Measurements from ENCODE around the gene PPA2.

PPA2 gene

DNA sequence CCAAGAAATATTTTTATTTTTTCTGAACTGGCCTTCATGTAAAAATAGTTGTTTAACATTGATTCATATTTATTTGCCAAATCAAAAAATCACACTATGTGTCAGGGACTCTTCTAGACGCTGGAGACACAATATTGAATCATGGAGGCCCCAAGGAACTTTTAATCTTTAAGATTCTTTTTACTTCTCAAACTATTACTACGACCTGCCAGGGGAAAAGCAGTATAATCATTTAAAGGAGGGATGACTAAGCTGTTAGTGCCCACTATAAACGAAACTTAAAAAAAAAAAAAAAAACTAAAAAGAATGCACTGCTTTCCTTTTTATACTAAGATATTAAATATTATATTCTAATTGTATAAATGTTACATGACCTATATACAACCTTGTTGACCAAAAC is 84.7 kb downstream of the PPA2 start:
- no peak for DNase-seq (ENCODE audit: low spot score)

DNA sequence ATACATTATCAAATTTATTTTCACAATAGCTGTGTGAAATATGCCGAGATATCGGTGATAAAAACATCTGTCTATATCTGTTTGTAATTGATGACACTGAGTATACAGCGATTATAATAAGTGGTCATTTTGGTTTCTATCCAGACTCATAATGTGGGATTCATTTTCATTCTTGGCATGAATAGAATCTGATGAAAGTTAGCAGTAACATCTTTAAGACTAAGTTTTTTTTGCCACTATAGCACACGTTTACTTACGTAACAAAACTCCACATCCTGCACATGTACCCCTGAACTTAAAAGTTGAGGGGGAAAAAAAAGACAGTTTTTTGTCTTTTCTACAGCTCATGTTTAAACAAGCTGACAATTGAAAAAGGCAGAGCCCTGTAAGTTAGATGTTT is 86.4 kb downstream of the PPA2 start:
- DNase-seq (ENCODE audit: low spot score), result no peak

GRCh38 chr4:105386012-105386411 is 87.8 kb downstream of the PPA2 start:
- no peak for DNase-seq (ENCODE audit: low spot score)

DNA sequence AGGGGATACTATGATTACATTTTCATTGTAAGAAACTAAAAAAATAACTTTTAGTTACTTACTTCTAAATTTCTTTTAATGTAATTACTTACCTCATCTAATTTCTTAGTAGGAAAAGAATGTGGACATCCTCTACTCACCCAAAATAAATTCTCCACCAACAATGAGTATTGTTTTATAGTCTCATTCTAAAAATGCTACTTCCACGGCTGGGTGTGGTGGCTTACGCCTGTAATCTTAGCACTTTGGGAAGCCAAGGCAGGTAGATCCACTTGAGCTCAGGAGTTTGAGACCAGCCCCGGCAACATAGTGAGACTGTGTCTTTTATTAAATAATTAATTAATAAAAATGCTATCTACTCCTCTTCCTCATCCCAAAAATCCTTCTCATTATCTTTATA is 99.8 kb downstream of the PPA2 start:
- DNase-seq (ENCODE audit: low spot score), result no peak

DNA sequence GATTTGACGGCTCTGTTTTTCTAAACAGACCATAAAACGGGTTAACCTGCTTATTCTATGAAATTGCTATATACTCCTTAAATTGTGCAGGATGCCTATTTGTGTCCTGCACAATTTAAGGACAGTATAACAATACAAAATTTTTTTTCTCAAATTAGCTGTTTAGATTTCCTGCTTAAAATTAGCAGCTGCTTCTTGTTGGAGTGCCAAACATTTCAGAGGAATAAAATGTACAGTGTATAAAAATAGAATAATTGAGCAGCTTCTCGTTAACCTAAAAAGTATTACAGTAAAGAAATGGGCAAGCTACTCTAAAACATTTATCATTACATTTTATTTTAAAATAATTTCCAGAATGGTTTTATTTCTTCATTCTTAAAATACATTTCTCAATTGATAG is 100.5 kb downstream of the PPA2 start:
- DNase-seq (ENCODE audit: low spot score), result no peak

- DNase-seq (ENCODE audit: low spot score), result no peak
Measured at GRCh38 chr4:105369988-105370387, 103.9 kb downstream of the PPA2 start.

GRCh38 chr4:105361053-105361452 is 112.8 kb downstream of the PPA2 start:
- no peak for DNase-seq (ENCODE audit: low spot score)

DNA sequence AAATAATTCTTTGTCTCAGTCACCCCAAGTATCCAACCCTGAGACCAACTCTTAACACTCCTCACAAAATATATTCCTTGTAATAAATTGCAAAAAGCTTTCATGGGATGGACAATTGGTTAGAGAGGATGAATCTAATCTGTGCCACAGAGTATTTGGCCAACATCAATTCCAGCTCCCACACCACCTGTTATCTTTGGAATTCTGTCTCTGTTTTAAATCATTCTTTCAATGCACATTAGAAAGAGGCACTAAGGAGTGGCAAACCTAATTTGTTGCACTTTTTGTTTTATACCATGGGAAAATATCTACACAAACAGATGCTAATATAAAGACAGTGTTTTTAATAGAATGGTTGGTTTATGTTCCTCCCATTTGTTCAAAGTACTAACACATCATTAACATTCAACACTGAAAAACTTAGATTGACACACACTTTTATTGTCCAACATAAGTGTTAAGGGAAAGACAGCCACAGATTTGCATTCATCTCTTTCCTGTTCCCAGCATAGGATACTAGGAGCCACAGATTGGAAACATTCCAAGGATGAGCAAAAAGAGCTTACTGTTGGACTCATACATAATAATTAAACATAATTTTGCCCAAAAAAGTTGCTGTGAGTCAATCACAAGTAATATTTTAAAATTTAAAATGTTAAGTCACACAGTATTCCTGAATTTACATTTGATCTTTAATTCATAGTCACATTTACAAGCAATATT is 116.4 kb downstream of the PPA2 start:
- no peak for DNase-seq (ENCODE audit: low spot score)

DNA sequence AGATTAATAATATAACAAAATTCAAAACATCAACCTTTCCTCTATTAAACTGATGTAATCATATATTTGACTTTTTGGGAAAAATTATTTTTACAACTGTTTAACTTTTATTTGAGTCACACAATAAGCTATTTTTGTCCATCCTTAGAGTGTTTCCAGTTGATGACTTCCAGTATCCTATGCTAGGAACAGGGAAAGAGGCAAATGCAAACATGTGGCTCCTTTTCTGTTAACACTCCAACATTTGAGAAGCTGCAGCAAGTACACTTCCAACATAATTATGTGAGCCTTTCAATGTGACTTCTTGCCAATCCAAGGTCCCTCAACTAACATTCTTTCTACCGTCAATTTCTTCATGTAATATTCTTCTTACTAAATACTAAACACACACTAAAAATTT is 117.7 kb downstream of the PPA2 start:
- no peak for DNase-seq (ENCODE audit: low spot score)

DNA sequence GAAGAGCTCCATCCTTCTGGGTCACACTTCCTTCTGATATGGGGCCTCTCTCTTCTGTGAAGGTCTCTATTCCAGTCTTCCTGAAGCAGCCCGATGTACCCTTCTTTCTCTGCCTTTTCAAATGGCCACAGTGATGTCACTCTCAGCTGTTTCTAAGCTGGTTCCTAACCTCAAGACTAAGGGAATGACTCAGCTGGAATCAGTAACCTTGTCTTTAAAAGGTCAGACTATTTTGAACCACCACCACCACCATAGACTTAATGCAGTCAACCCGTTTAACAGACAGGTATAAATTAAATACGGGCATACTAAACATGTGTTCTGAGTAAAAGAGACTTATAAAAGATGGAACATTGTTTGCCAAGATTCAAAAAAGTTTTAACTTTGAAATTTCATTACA is 121.0 kb downstream of the PPA2 start:
- no peak for DNase-seq (ENCODE audit: low spot score)

- DNase-seq (ENCODE audit: low spot score), result no peak
Measured at GRCh38 chr4:105351861-105352260, 122.0 kb downstream of the PPA2 start.

GRCh38 chr4:105350859-105351490 is 122.9 kb downstream of the PPA2 start:
- no peak for DNase-seq (ENCODE audit: low spot score)

GRCh38 chr4:105348719-105349118 is 125.1 kb downstream of the PPA2 start:
- DNase-seq (ENCODE audit: low spot score), result no peak

DNA sequence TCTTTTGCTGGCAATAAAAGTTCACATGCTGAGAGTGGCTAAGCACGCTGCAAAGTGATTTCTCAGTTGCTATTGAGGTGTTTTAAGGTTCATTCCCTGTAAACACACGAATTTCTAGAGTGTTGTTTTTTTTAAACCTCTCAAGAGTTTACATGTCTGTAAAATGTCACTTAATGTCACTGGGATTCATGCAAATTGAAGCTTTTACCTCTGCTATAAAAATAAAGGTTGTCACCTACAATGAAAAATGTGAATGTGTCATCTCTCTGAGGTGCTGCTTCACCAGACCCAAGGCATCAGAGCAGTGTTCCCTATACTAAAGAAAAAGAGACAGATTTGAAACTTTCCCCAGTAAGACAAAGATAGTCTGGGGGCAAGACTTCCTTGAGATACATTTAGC is 127.0 kb downstream of the PPA2 start:
- no peak for DNase-seq (ENCODE audit: low spot score)

DNA sequence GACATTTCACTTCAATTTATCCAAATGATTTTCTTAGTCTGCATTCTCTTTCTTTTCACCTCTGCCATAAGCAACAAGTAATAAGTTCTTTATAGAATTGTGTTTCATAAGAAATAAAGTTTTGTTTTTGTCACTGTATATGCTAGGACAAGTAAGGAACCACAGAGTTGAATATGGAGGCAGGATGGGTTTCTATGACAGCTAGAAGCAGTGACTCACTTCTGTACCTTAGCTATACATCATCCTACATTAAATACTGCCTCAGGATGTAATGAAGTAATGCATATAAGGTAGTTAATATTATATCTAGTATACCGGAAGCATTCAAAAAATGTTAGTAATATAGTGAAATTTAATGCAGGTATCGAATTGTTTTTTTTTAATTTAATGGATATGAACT is 128.0 kb downstream of the PPA2 start:
- DNase-seq (ENCODE audit: low spot score), result no peak

DNA sequence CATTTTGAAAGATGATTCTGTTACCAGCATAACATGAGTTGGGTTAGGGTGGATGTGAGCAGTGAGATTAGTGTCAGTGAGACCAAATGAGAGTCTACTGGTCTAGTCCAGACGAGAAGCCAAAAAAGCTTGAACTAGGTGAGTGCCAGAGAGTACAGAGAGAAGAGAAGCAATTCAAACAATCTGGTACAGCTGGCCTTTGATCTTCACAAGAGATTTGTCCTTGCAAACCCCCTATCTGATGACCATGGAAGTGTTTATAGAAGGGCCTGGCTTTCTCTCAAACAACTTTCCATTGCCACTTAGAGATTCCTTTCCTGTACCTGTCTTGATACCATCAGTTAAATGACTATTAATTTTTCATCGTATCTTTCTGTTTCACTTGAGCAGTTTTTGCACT is 128.5 kb downstream of the PPA2 start:
- DNase-seq (ENCODE audit: low spot score), result no peak

GRCh38 chr4:105344141-105344540 is 129.7 kb downstream of the PPA2 start:
- DNase-seq (ENCODE audit: low spot score), result no peak

- no peak for DNase-seq (ENCODE audit: low spot score)
Measured at GRCh38 chr4:105343146-105343931, 130.5 kb downstream of the PPA2 start.

- DNase-seq (ENCODE audit: low spot score), result no peak
Measured at GRCh38 chr4:105329081-105329480, 144.8 kb downstream of the PPA2 start.

DNA sequence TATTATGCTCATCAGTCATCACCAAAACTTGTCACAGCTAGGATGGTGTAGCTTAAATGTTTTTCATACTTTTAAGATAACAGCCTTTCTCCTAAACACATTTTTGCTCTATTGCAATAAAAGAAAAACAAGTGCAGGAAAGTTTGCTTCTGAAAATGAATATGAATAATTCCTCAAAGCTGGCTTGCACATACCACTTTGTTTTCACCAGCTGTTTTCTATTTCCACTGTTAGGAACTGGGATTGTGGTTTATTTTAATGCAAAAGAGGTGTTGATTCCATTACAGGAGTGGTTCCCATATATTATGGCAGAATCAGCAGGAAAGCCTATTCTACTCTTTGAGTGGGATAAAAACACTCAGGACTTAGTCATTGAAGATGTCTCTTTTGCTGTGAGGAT is 145.9 kb downstream of the PPA2 start:
- no peak for DNase-seq (ENCODE audit: low spot score)

- DNase-seq (ENCODE audit: low spot score), result no peak
Measured at GRCh38 chr4:105327222-105327621, 146.6 kb downstream of the PPA2 start.

Data from HuH-7.5 (cell line).